HepG2 (cell line): ENCODE results near the gene ENTREP1.

Experiments used
- CENPT ChIP-seq: sonication (generic); formaldehyde crosslinking; IDR thresholded peaks from 2 replicates; pipeline ENCODE4 v1.8.0; 2022; ENCODE audit warnings: low read depth, mild to moderate bottlenecking, moderate library complexity, missing genetic modification reagents
- CTCF ChIP-seq: sonication (generic); formaldehyde crosslinking; IDR thresholded peaks from 2 replicates; pipeline ENCODE4 v1.5.0; 2020; ENCODE audit warnings: mild to moderate bottlenecking, missing genetic modification reagents, moderate library complexity
- FOXK1 ChIP-seq: sonication (generic); formaldehyde crosslinking; IDR thresholded peaks from 2 replicates; pipeline ENCODE4 v1.4.0; 2020; ENCODE audit warnings: low read depth, missing genetic modification reagents, borderline replicate concordance
- IKZF5 ChIP-seq: IDR thresholded peaks from 2 replicates; pipeline ENCODE4 v1.6.1; 2018; ENCODE audit warnings: missing genetic modification reagents, mild to moderate bottlenecking, missing compliant biosample characterization
- JUN ChIP-seq: sonication (generic); formaldehyde crosslinking; IDR thresholded peaks from 2 replicates; pipeline ENCODE4 v1.4.0; 2020; ENCODE audit warnings: mild to moderate bottlenecking, missing genetic modification reagents
- NPAS2 ChIP-seq: sonication (generic); formaldehyde crosslinking; IDR thresholded peaks from 2 replicates; pipeline ENCODE4 v1.8.0; 2022; ENCODE audit warnings: mild to moderate bottlenecking, missing genetic modification reagents, borderline replicate concordance
- SRF ChIP-seq: IDR thresholded peaks from 2 replicates; pipeline ENCODE4 v1.6.1; 2011; ENCODE audit warnings: mild to moderate bottlenecking, low read depth, low read length, moderate library complexity
- USF2 ChIP-seq, 2 experiments: sonication (generic) in 1 of 2; formaldehyde crosslinking in 1 of 2; IDR thresholded peaks; 2 replicates each; pipeline versions ENCODE4 v1.5.1 to v1.6.1; 2011 to 2020; ENCODE audit warnings: borderline replicate concordance in 1 of 2, low read depth in 1 of 2, low read length in 1 of 2, mild to moderate bottlenecking in 1 of 2, missing genetic modification reagents in 1 of 2, moderate library complexity in 1 of 2
- ZBTB2 ChIP-seq: sonication (generic); formaldehyde crosslinking; IDR thresholded peaks from 2 replicates; pipeline ENCODE4 v1.8.0; 2022; ENCODE audit warnings: low read depth, missing genetic modification reagents
- ZNF362 ChIP-seq: sonication (generic); formaldehyde crosslinking; IDR thresholded peaks from 2 replicates; pipeline ENCODE4 v1.4.0; 2020; ENCODE audit warnings: missing genetic modification reagents, mild to moderate bottlenecking, borderline replicate concordance
- ZNF687 ChIP-seq: sonication (generic); formaldehyde crosslinking; IDR thresholded peaks from 2 replicates; pipeline ENCODE4 v1.5.1; 2020; ENCODE audit warnings: mild to moderate bottlenecking, missing genetic modification reagents, moderate library complexity

DNA sequence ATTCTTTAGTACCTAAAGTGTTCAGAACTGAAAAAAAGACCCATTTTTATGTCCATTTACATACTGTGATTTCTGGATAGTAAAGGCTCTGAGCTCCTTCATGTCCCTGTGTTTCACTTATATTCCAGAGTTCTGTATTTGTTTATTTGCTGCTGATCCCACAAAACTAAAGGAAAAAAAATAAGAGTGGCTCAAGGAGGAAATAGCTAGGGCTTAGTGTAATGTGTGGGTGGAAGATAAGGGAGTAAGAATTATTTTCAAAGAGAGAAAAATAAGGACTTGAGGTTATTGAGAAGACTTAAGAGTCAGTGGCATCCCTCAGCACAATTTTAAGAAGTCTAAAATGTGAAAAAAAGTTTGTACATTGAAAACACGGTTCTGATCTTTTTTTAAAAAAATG lies 46.0 kb downstream of the ENTREP1 start:
- no peak for TF ChIP-seq USF2 (IDR thresholded peaks at IDR 0.05; ENCODE audit: low read depth, low read length)
- TF ChIP-seq USF2 (CRISPR knock-in tag; IDR thresholded peaks at IDR 0.05; ENCODE audit: borderline replicate concordance) = no peak
- no peak for TF ChIP-seq CENPT
- TF ChIP-seq ZNF687 (CRISPR knock-in tag) = no peak
- TF ChIP-seq IKZF5 (CRISPR knock-in tag) = no peak
- TF ChIP-seq FOXK1 (CRISPR knock-in tag) = no peak
- TF ChIP-seq ZBTB2 (CRISPR knock-in tag) = no peak
- TF ChIP-seq SRF = no peak
- no peak for TF ChIP-seq CTCF (CRISPR knock-in tag)
- TF ChIP-seq NPAS2 (CRISPR knock-in tag) = no peak
- TF ChIP-seq JUN (CRISPR knock-in tag) = no peak
- no peak for TF ChIP-seq ZNF362 (CRISPR knock-in tag)
